IgD-negative memory B cell (primary cell): ENCODE results near the gene SLC6A12. TPM values are rescaled to one million over a fixed set of nuclear protein-coding genes. Genes with fewer than 3 reads are reported as not detected.

Experiments used
- H3K27ac Mint-ChIP-seq, 3 donors: one replicate each; pipeline ENCODE4 v1.8.0; 2020 to 2022; ENCODE audit warnings: mild to moderate bottlenecking in 3 of 3, mixed read lengths in 3 of 3, moderate library complexity in 1 of 3
- H3K27me3 Mint-ChIP-seq: one replicate; pipeline ENCODE4 v1.8.0; 2021; ENCODE audit warnings: mixed read lengths
- H3K36me3 Mint-ChIP-seq: one replicate; pipeline ENCODE4 v1.8.0; 2020; ENCODE audit warnings: mild to moderate bottlenecking, mixed read lengths
- H3K4me1 Mint-ChIP-seq, 3 donors: one replicate each; pipeline ENCODE4 v1.8.0; 2020 to 2022; ENCODE audit warnings: mixed read lengths in 3 of 3, mild to moderate bottlenecking in 1 of 3
- H3K4me3 Mint-ChIP-seq, 4 donors: one replicate each; pipeline ENCODE4 v1.8.0; 2020 to 2022; ENCODE audit warnings: mild to moderate bottlenecking in 4 of 4, mixed read lengths in 4 of 4, moderate library complexity in 3 of 4
- H3K9me3 Mint-ChIP-seq, 3 donors: one replicate each; pipeline ENCODE4 v1.8.0; 2020 to 2021; ENCODE audit warnings: mixed read lengths in 3 of 3, mild to moderate bottlenecking in 1 of 3
- polyA plus RNA-seq: library from polyadenylated mRNA; unstranded; fragments of 300-500 nt; fragmentation: Illumina TruSeq; gene quantifications from one replicate; pipeline ENCODE4 v1.2.3, GENCODE V29; 2021

Gene SLC6A12
- polyA plus RNA-seq, 1 donor from 2014 or later: not detected

GRCh38 chr12:153080-153746, 60.7 kb downstream of the SLC6A12 start:
- Mint-ChIP-seq H3K4me3 (no peak overlapping the region), H3K27ac (no peak overlapping the region), H3K9me3 (peaks cover 0 to under 1% (median 0%) of the 10 kb centered on the region in 3 donors), H3K4me1 (peaks cover 0 to 4% (median 0%) of the 10 kb centered on the region in 3 donors), H3K27me3 (peaks cover 1% of the 10 kb centered on the region), H3K36me3 (no peaks in the 10 kb centered on the region)

DNA sequence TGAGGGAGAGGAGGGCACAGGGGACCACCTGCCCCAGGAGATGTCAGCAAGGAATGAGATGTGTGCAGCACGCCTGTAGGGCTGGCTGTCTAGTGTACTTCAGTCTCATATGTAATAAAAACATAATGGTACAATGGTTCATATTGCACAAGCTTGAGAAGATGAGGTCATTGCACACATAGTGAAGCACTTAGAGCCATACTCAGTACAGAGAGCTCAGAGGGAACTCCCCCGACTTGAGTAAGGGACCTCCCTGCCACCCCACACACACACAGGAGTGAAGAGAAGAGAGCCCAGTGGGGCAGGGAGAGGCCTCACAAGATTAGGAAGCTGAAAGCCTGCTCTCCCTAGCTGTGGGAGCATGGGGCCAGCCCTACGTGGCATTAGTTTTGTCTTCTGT, 61.5 kb downstream of the SLC6A12 start:
- Mint-ChIP-seq H3K27ac (no peak overlapping the region), H3K9me3 (no peaks in the 10 kb centered on the region), H3K4me1 (peaks cover 0 to 4% (median 0%) of the 10 kb centered on the region in 3 donors), H3K4me3 (no peak overlapping the region), H3K27me3 (peaks cover 1% of the 10 kb centered on the region), H3K36me3 (no peaks in the 10 kb centered on the region)

- Mint-ChIP-seq H3K4me3 (no peak overlapping the region), H3K27me3 (peaks cover 1% of the 10 kb centered on the region), H3K36me3 (no peaks in the 10 kb centered on the region), H3K4me1 (peaks cover 0 to 4% (median 0%) of the 10 kb centered on the region in 3 donors), H3K27ac (no peak overlapping the region), H3K9me3 (no peaks in the 10 kb centered on the region)
Measured at GRCh38 chr12:151579-151978, 62.4 kb downstream of the SLC6A12 start.

DNA sequence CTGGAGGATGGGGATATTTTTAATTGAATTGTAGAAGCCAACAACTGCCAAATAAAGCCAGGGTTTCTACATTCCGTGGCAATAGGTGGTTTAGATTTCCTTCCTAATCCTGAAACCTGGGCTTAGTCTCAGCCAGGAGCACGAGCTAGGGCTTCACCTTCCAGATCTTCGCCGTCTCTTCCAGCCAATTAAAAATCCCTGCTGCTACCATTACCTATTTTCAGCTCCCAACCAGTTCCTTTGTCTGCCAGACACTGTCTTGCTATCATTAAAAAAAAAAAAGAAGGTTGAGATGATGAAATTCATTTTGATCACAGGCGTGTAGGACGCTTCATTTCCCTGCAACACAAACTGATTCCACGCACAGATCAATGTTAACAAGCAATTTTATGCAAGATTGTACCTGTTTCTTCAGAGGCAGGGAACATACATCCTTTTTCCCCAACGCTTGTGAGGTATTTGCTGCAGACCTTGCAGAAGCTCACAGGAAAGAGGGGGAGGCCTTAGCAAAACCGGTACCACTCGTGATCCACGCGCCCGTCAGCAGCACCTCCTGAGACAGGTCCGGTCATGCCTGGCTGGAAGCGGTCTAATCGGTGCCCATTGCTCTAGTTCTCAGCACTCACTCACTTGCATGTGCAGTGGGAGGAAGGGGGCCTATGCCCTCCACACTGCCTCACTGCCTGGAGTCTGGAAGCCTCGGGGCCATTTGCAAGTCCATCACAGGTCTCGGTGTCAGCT, 65.1 kb downstream of the SLC6A12 start:
- Mint-ChIP-seq H3K9me3 (no peaks in the 10 kb centered on the region), H3K27me3 (peaks cover 1% of the 10 kb centered on the region), H3K36me3 (no peaks in the 10 kb centered on the region), H3K27ac (no peak overlapping the region), H3K4me3 (no peak overlapping the region), H3K4me1 (peaks cover 0 to 7% (median 2%) of the 10 kb centered on the region in 3 donors)

GRCh38 chr12:147242-147641, 66.7 kb downstream of the SLC6A12 start:
- H3K9me3 Mint-ChIP-seq: no peaks in the 10 kb centered on the region
- H3K27me3 Mint-ChIP-seq: peaks cover 1% of the 10 kb centered on the region
- no peaks in the 10 kb centered on the region for H3K36me3 Mint-ChIP-seq
- peaks cover 0 to 5% (median 2%) of the 10 kb centered on the region in 3 donors for H3K4me1 Mint-ChIP-seq
- H3K27ac Mint-ChIP-seq: no peak overlapping the region
- H3K4me3 Mint-ChIP-seq: no peak overlapping the region

DNA sequence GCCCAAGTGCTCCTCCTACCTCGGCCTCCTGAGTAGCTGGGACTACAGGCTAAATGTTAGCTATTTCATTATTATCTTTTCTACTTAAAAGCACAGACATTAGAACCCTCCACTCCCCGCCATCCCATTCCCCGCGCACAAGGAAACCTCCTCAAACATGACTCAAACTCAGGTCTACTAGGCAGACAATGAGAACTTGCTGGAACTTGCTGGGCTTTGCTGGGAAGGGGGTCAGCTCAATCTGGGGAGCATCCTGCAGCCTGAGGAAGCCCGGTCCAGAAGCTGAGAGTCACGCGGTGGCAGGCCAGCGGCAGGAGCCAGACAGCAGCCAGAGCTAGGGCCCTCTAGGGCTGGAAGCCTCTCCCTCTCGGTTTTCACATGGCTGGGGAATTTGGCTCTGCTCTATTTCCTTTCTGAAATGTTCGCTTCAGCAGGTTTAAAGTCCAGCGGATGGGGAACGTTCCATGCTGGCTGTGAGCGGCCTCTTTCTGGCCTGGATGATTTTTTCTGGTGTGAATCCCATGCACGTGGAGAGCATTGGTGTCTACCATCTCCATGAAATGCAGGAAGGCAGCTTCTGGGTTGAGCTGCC, 68.5 kb downstream of the SLC6A12 start:
- H3K27ac Mint-ChIP-seq: no peak overlapping the region
- H3K36me3 Mint-ChIP-seq: no peaks in the 10 kb centered on the region
- peaks cover 0 to 3% (median 2%) of the 10 kb centered on the region in 3 donors for H3K4me1 Mint-ChIP-seq
- peaks cover 7% of the 10 kb centered on the region for H3K27me3 Mint-ChIP-seq
- H3K4me3 Mint-ChIP-seq: no peak overlapping the region
- no peaks in the 10 kb centered on the region for H3K9me3 Mint-ChIP-seq

DNA sequence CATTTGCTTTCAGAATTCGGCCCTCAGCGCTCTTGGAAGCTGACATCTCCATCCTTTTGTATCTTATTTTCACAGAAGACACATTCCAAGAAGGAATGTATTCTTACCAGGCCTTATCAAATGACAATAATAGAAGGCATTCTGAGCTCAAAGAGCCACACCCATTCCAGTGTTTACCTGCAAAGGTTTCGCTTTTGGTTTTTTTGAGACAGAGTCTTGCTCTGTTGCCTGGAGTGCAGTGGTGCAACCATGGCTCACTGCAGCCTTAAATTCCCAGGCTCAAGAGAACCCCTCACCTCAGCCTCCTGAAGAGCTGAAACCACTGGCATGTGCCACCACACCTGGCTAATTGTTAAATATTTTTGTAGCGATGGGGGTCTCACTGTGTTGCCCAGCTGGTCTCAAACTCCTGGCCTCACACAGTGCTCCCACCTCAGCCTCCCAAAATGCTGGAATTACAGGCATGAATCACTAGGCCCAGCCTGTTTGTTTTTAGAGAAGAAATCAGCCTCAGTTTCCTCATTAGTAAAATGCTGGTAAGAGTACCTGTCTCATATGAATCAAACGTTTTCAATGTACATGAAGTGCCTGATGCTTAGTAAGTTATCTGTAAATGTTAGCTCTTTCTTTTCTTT, 69.2 kb downstream of the SLC6A12 start:
- Mint-ChIP-seq H3K4me3 (no peak overlapping the region), H3K9me3 (no peaks in the 10 kb centered on the region), H3K4me1 (peaks cover 0 to 3% (median 2%) of the 10 kb centered on the region in 3 donors), H3K36me3 (no peaks in the 10 kb centered on the region), H3K27me3 (peaks cover 13% of the 10 kb centered on the region), H3K27ac (no peak overlapping the region)

DNA sequence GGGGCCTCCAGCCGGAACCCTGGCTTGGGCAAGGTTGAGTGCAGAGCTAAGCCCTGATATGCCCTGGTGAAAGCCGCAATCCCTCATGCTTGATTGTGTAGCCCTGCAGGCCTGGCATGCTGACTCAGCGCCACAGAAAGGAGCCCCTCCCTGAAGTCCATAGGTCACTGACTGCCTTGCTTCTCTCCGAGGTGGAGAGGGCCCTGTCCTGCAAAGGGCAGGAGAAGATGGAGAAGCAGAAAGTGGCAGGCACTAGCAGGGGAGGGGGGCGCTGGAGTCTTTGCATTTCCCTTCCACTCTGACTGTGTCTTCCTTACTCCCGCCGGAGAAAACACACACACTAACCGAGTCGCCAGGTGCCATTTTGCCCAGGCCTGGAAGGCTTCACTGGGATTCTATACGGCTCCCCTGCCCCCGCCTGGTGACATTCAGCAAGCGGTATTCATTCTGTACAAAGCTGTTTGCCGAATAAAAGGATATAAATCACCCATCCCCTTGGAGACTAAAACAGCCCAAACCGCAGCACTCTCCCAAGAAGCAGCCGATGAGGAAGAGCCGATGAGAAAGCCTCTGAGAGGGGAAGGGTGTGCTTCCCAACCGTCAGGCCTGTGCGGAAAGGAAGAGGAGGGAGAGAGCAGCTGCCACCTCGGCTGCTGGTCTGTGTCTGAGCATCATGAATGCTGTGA, 69.8 kb downstream of the SLC6A12 start:
- peaks cover 0 to 6% (median 2%) of the 10 kb centered on the region in 3 donors for H3K4me1 Mint-ChIP-seq
- no peak overlapping the region for H3K27ac Mint-ChIP-seq
- H3K27me3 Mint-ChIP-seq: peaks cover 19% of the 10 kb centered on the region
- no peaks in the 10 kb centered on the region for H3K36me3 Mint-ChIP-seq
- H3K4me3 Mint-ChIP-seq: peak overlapping the region in 1 of 4 donors; percentile 65
- H3K9me3 Mint-ChIP-seq: no peaks in the 10 kb centered on the region

GRCh38 chr12:140162-140561, 73.8 kb downstream of the SLC6A12 start:
- Mint-ChIP-seq H3K9me3 (no peaks in the 10 kb centered on the region), H3K27ac (no peak overlapping the region), H3K4me3 (peak overlapping the region in 1 of 4 donors; percentile 42), H3K27me3 (peaks cover 23% of the 10 kb centered on the region), H3K36me3 (no peaks in the 10 kb centered on the region), H3K4me1 (peaks cover 0 to 6% (median 2%) of the 10 kb centered on the region in 3 donors)

Other genes starting within 250 kb of the SLC6A12 start
- gene IQSEC3, start 147.4 kb downstream of the SLC6A12 start, polyA plus RNA-seq: not detected
- not detected for gene SLC6A13, start 48.7 kb upstream of the SLC6A12 start, polyA plus RNA-seq
- 63.7 TPM for gene KDM5A, start 175.2 kb upstream of the SLC6A12 start, polyA plus RNA-seq
- gene CCDC77, start 187.5 kb upstream of the SLC6A12 start, polyA plus RNA-seq: 7.4 TPM
- gene B4GALNT3, start 245.8 kb upstream of the SLC6A12 start, polyA plus RNA-seq: 0.89 TPM